Smooth muscle cell (in vitro differentiated cells): Measurements from ENCODE around the gene PPP6R2. TPM values are rescaled to one million over a fixed set of nuclear protein-coding genes. Genes with fewer than 3 reads are reported as not detected.

Experiments used
- DNase-seq: peaks from one replicate; lab custom pipeline; 2025; ENCODE audit not compliant: unreplicated experiment; lab: John Stamatoyannopoulos, UW
- H2AFZ ChIP-seq: fragments of 200-600 bp; sonication (generic); 2 replicates; pipeline ENCODE4 v1.6.0; 2016; ENCODE audit warnings: antibody characterized with exemption, low read depth, mild to moderate bottlenecking
- H3F3A ChIP-seq: fragments of 200-600 bp; sonication (generic); 2 replicates; pipeline ENCODE4 v1.6.0; 2017; ENCODE audit warnings: antibody characterized with exemption, low read depth
- H3K27ac ChIP-seq: fragments of 200-600 bp; sonication (generic); 2 replicates; pipeline ENCODE4 v1.5.1; 2016; ENCODE audit warnings: low read depth, mild to moderate bottlenecking
- H3K27me3 ChIP-seq: fragments of 200-600 bp; sonication (generic); 2 replicates; pipeline ENCODE4 v1.6.1; 2016; ENCODE audit warnings: low read depth, mild to moderate bottlenecking
- H3K36me3 ChIP-seq: fragments of 200-600 bp; sonication (generic); 2 replicates; pipeline ENCODE4 v1.5.1; 2016; ENCODE audit warnings: low read depth
- H3K4me1 ChIP-seq: fragments of 200-600 bp; sonication (generic); 2 replicates; pipeline ENCODE4 v1.5.1; 2016; ENCODE audit warnings: low read depth
- H3K4me2 ChIP-seq: fragments of 200-600 bp; sonication (generic); 2 replicates; pipeline ENCODE4 v1.6.0; 2016; ENCODE audit warnings: mild to moderate bottlenecking
- H3K4me3 ChIP-seq: fragments of 200-600 bp; sonication (generic); 2 replicates; pipeline ENCODE4 v1.5.1; 2016; ENCODE audit warnings: mild to moderate bottlenecking
- H3K79me2 ChIP-seq: fragments of 200-600 bp; sonication (generic); 2 replicates; pipeline ENCODE4 v1.6.0; 2016; ENCODE audit warnings: low read depth, mild to moderate bottlenecking
- H3K9ac ChIP-seq: fragments of 200-600 bp; sonication (generic); 2 replicates; pipeline ENCODE4 v1.6.0; 2016; ENCODE audit warnings: low read depth
- H3K9me3 ChIP-seq: fragments of 200-600 bp; sonication (generic); replicated peaks from 2 replicates; pipeline ENCODE4 v1.5.1; 2016; ENCODE audit warnings: low read depth
- H4K20me1 ChIP-seq: fragments of 200-600 bp; sonication (generic); 2 replicates; pipeline ENCODE4 v1.6.0; 2016; ENCODE audit warnings: low read depth
- CTCF ChIP-seq: fragments of 200-600 bp; sonication (generic); IDR thresholded peaks from 2 replicates; pipeline ENCODE4 v1.5.1; 2017; ENCODE audit warnings: borderline replicate concordance, mild to moderate bottlenecking, antibody characterized with exemption; ENCODE audit not compliant: insufficient read depth, poor library complexity, severe bottlenecking
- WGBS: methylation state at CpG from one replicate; pipeline ENCODE4 v1.1.7; 2016; ENCODE audit warnings: low lambda C conversion rate; 5-methylcytosine and 5-hydroxymethylcytosine counted together
- polyA plus RNA-seq: library from polyadenylated mRNA; unstranded; fragments of >200 nt; fragmentation: Nextera tagmentation; extraction: Ambion mirVana; gene quantifications from 2 replicates; pipeline ENCODE4 v1.2.1, GENCODE V29; 2016
- total RNA-seq: library from RNA; depleted of rRNA; stranded (reverse); fragments of >200 nt; gene quantifications from 2 replicates; pipeline ENCODE4 v1.2.3, GENCODE V29; 2014

Gene PPP6R2
- total and polyA plus RNA-seq, 2 experiments from 2014 or later, result 24.6 to 36.3 TPM

DNA sequence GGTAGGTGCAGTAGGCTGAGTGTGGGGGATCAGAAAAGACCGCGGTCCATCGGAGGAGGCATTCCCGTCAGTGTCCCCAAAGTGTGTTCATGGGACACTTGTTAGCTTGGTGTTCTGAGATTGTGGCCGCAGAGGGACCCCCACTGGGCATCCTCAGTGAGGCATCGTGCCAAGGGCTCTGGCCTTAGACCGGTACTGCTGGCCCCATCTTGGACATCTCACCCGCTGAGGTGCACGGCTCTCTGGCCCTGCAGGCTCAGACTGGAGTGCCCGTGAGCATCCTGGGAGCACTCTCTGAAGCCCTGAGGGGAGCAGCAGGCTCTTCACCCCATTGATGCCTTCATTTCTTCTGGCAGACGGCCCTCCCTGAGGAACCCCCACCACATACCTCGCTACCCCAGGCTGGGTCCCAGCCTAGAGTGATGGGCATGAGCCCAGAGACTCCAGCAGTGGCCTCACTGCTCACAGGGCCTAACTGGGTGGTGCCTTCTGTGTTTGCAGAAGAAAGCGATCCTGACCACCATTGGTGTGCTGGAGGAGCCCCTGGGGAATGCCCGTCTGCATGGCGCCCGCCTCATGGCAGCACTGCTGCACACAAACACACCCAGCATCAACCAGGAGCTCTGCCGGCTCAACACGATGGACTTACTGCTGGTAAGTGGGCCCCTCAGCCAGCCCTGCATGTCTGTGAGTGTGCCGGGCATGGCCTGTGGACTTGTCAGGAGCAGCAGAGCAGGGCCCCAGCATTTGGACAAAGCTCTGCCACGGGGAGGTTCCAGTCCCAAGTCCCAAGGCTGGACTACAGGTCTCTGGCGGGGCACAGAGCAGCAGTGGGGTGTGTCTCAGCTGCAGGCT is 80.1 kb downstream of the PPP6R2 start:
- TF ChIP-seq CTCF, result no peak
- no peak for DNase-seq
- Histone ChIP-seq H4K20me1 (peaks cover under 1% of the 10 kb centered on the region), H3F3A (no peaks in the 10 kb centered on the region), H3K27me3 (no peaks in the 10 kb centered on the region), H3K4me1 (no peaks in the 10 kb centered on the region), H3K4me2 (no peak overlapping the region), H3K9me3 (no peaks in the 10 kb centered on the region), H3K9ac (no peak overlapping the region), H3K27ac (no peak overlapping the region), H3K79me2 (no peaks in the 10 kb centered on the region), H2AFZ (no peak overlapping the region), H3K36me3 (peaks cover 2% of the 10 kb centered on the region), H3K4me3 (no peak overlapping the region)
- WGBS, result 99% methylated on average over 21 of the region's 21 CpGs

DNA sequence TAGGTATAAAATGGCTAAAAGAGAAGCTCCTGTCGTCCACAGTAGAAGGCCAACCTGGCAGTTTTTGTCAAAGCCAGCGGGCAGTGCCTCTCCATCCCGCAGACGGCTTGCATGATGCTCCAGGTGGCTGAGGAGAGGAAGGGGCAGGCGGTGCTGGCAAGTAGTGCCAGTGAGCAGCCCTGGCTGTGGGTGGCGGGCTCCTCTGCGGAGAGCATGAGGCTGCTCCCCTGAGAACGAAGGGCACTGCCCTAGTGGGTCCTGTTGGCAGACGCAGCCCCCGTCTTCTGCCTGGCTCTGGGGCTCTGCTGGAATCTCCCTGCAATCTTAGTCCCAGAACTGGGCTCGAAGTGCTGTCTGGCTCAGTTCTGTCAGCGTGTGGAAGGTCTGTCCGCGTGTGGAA is 80.8 kb downstream of the PPP6R2 start:
- H2AFZ ChIP-seq, result no peak overlapping the region
- no peak for DNase-seq
- no peaks in the 10 kb centered on the region for H3K79me2 ChIP-seq
- no peaks in the 10 kb centered on the region for H3K9me3 ChIP-seq
- H4K20me1 ChIP-seq, result peaks cover 8% of the 10 kb centered on the region
- H3K9ac ChIP-seq, result no peak overlapping the region
- 97% methylated on average over 14 of the region's 14 CpGs for WGBS
- H3K36me3 ChIP-seq, result peaks cover 4% of the 10 kb centered on the region
- no peak overlapping the region for H3K27ac ChIP-seq
- H3K4me3 ChIP-seq, result no peak overlapping the region
- no peaks in the 10 kb centered on the region for H3K27me3 ChIP-seq
- TF ChIP-seq CTCF, result no peak
- H3F3A ChIP-seq, result no peaks in the 10 kb centered on the region
- no peaks in the 10 kb centered on the region for H3K4me1 ChIP-seq
- no peak overlapping the region for H3K4me2 ChIP-seq

- H3K36me3 ChIP-seq, result peaks cover 11% of the 10 kb centered on the region
- no peaks in the 10 kb centered on the region for H3K4me1 ChIP-seq
- H3K9me3 ChIP-seq, result no peaks in the 10 kb centered on the region
- H4K20me1 ChIP-seq, result peaks cover 15% of the 10 kb centered on the region
- H3K4me2 ChIP-seq, result no peak overlapping the region
- no peak overlapping the region for H3K9ac ChIP-seq
- no peaks in the 10 kb centered on the region for H3K79me2 ChIP-seq
- no peak overlapping the region for H3K27ac ChIP-seq
- TF ChIP-seq CTCF, result no peak
- no peak overlapping the region for H2AFZ ChIP-seq
- H3K27me3 ChIP-seq, result no peaks in the 10 kb centered on the region
- DNase-seq, result no peak
- no peaks in the 10 kb centered on the region for H3F3A ChIP-seq
- no peak overlapping the region for H3K4me3 ChIP-seq
- WGBS, result over 99% methylated on average over 12 of the region's 12 CpGs
Observed at GRCh38 chr22:50425179-50425916, 82.2 kb downstream of the PPP6R2 start.
